Measurements from ENCODE around the gene RNF212.
"Not testable (repeated sequence)": the region's sequence is repeated elsewhere in the genome, so short reads cannot be mapped to it uniquely, and the experiment has no call there.

The RNF212 gene

GRCh38 chr4:1065732-1066131 is 47.6 kb downstream of the RNF212 start:
- no peak for DNase-seq (ENCODE audit: low read depth in 2 of 2)

GRCh38 chr4:1062419-1062818 is 50.9 kb downstream of the RNF212 start:
- no peak for DNase-seq (ENCODE audit: low read depth in 2 of 2)

GRCh38 chr4:1061760-1062159 is 51.6 kb downstream of the RNF212 start:
- no peak for DNase-seq (ENCODE audit: low read depth in 2 of 2)

GRCh38 chr4:1061056-1061700 is 52.2 kb downstream of the RNF212 start:
- no peak for DNase-seq (ENCODE audit: low read depth in 2 of 2)

DNA sequence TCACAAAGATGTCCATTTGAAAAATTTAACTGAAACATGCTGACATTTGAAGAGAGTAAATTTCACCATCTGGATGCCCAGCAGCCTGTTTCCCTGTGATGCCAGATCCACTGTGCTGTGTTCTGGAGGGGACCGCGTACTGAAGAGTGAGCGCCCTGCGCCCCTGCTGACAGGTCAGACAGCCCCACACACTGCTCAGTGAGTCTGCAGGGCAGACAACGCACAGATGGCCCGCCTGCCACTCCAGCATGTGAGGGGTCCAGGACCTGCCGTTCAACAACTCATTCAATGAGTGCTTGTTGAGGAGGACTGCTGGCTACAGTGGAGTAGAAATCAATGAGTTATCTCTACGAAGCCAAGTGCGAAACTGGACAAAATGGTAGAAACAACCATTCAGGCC is 52.7 kb downstream of the RNF212 start:
- DNase-seq (ENCODE audit: low read depth in 2 of 2) = no peak

DNA sequence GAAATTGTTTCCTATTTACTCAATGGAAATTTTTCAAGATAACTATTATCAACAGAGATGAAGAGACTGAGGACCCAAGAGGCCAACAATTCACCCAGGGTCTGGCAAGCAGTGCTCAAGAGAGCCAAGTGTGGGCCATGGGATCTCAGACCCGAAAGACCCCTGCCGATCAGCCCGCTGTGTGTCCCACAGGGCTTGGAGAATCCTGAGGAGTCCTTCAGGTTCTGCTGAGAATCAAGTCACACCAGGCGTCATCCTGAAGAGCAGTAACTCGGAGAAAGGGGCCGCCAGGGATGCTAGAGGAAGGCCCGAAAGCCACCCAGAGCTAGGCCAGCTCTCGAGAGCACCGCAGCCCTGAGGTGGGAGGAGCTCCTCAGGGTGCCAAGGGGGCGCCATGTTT is 53.2 kb downstream of the RNF212 start:
- no peak for DNase-seq (ENCODE audit: low read depth in 2 of 2)

- no peak for DNase-seq (ENCODE audit: low read depth in 2 of 2)
These were observed 54.2 kb downstream of the RNF212 start for GRCh38 chr4:1058997-1059665.

DNA sequence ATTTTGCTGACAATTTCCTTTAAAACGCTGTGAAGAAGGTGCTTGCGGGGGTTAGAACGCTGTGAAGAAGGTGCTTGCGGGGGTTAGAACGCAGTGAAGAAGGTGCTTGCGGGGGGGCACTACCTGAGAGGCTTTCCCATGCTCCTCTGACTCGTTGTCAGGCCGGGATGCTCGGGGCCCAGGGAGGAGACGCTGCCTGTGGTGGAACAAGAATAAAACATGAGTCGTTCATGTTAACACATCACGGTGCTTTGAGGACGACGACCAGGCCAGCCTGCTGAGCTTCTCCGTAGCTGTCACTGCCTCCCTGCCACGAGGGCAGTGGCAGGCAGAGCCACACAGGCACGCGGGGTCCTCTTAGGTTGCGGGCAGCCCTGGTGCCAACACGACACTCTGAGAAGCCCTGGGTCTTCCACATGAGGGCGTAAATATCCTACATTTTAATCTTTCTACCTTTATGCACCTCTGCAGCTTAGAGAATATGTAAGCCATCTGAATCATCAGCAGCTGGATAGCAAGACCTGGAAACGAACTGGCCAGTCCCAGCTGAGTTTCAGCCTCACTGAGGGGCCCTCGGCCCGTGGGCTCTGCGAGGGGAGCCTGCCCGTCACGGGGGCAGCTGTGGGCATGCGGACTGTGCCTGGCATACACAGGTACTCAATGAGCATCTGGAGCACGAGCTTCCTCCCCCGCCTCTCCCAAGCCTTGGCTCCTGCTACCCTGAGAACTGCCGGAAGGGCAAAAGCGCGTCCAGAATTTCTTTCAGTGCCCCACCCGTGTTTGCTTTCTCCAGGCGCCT is 55.0 kb downstream of the RNF212 start:
- no peak for DNase-seq (ENCODE audit: low read depth in 2 of 2)

DNA sequence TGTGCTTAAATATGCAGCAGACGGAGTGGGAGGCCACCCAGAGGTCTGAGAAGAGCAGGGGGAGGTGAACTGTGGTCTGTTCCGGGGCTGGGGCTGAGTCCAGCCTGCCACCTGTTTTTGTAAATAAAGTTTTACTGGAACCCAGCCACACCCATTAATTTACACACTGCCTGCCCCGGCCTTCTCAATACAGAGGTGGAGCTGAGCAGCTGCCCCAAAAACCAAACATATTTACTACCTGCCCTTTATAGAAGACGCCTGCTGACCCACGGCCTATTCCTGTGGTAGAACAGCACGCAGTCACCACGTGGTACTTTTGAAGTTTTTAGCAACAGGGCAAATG is 56.0 kb downstream of the RNF212 start:
- DNase-seq (ENCODE audit: low read depth in 2 of 2) = no peak

- DNase-seq (ENCODE audit: low read depth in 2 of 2) = no peak
These were observed 56.5 kb downstream of the RNF212 start for GRCh38 chr4:1056671-1057402.

- DNase-seq (ENCODE audit: low read depth in 2 of 2) = peak; percentile 62 to 65
These were observed 57.4 kb downstream of the RNF212 start for GRCh38 chr4:1055721-1056590.

DNA sequence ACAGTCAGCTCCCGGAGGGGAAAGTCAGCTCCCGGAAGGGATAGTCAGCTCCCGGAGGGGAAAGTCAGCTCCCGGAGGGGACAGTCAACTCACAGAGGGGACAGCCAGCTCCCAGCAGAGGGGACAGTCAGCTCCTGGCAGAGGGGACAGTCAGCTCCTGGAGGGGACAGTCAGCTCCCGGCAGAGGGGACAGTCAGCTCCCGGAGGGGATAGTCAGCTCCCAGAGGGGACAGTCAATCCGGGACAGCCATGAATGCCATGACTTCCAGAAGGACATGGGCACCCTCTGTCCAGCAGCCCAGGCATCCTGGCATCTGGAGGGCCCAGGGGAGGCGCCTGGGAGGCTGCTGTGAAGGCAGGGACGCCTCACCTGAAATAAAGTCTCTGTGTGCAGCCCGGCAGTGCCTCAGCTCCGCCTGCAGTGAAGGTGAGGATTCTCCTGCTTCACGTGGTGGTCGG is 58.1 kb downstream of the RNF212 start:
- not testable (repeated sequence) for DNase-seq (ENCODE audit: low read depth in 2 of 2)

- not testable (repeated sequence) for DNase-seq (ENCODE audit: low read depth in 2 of 2)
These were observed 58.6 kb downstream of the RNF212 start for GRCh38 chr4:1054696-1055242.

GRCh38 chr4:1053891-1054290 is 59.5 kb downstream of the RNF212 start:
- not testable (repeated sequence) for DNase-seq (ENCODE audit: low read depth in 2 of 2)

- no peak for DNase-seq (ENCODE audit: low read depth in 2 of 2)
These were observed 60.2 kb downstream of the RNF212 start for GRCh38 chr4:1053080-1053661.

GRCh38 chr4:1052231-1052671 is 61.1 kb downstream of the RNF212 start:
- DNase-seq (ENCODE audit: low read depth in 2 of 2) = no peak

DNA sequence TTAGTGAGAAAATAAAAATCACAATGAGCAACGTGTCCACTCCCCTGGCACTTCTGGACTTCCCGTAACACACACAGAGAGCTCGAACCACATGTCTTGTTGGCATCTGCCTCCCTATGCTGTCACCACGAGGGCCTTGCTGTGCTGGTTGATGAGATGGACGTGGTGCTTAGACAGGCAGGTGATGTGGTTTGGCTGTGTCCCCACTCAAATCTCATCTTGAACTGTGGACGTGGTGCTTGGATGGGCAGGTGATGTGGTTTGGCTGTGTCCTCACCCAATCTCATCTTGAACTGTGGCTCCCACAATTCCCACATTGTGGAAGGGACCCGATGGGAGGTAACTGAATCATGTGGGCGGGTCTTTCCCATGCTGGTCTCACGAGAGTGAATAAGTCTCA is 61.9 kb downstream of the RNF212 start:
- DNase-seq (ENCODE audit: low read depth in 2 of 2) = no peak

GRCh38 chr4:1050486-1051213 is 62.7 kb downstream of the RNF212 start:
- DNase-seq (ENCODE audit: low read depth in 2 of 2) = no peak

- no peak for DNase-seq (ENCODE audit: low read depth in 2 of 2)
These were observed 63.8 kb downstream of the RNF212 start for GRCh38 chr4:1049591-1049905.
